CD4-positive, alpha-beta T cell treated with Interleukin-6 at 100 ng/mL for 8 hours (primary cell): Measurements from ENCODE around the gene CDT1.
"Not testable (repeated sequence)": the region's sequence is repeated elsewhere in the genome, so short reads cannot be mapped to it uniquely, and the experiment has no call there.

Experiments
- DNase-seq: peaks from one replicate; pipeline ENCODE4 v3.0.0-alpha.2; 2020; ENCODE audit warnings: mixed read lengths, low spot score

The CDT1 gene

DNA sequence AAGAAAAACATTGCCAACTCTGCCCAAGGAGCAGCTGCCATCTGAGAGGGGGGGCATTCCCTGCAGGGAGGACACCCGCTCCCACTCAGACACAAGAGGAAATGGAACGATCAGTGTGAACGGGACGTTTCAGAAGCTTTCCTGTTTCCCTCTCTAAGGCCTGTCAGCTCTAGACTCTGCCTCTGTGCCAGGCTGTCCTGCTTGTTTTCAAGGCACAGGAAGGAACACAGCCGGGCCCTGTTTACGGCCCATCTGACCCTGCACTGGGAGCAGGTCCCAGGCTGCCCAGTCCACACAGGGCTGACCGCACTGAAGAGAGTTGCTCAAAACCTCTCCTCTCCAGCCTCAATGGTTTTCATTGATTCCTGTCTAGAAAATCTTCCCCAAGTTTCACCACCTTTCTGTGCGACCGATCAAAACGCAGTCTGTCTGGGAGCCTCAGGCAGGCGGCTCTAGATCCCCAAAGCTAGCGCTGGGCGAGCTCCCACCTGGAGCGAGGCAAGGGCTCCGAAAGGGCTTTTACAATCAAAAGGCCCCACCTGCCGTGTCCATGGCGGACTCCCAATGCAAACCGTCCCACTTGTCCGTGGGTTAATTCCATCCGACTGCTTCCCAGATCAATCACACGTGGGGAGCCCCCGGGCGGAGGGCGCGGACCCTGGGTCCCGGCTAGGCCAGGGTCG, 20.1 kb upstream of the CDT1 start:
- DNase-seq: no peak

DNA sequence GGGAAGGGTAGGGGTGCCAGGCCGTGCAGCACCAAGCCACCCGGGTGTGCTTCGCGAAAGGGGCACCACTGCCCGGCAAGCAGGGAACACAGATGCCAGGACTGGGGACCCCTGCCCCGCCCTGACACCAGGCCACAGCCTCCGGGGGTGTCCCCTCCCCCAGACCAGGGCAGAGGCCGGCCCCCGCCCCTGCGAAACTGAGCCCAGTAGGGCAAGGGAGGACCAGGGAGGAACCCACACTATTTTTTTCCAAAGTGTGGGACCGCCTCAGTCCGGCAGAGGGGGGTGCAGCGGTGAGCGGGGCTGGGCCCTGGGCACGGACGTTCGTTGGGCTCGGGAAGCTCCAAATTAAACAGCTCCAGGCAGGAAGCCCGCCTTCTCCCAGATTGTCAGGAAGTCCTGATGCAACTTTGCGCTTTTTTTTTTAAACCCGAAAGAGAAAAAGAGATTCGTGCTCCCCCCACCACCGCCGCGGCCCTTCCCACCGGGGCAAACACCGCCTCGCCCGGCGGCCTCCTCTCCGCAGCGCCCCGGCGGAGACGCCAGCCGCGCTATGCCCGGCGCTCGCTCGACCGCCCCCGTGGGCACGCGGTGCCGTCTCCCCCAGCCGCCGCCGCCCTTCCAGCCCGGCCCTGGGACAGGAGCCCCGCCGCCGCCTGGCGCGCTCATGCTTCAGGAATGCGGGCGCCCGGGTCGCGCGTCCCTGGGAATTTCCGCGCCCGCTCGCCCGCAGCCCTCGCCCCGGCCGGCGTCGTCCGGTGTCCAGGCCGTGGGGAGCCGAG, 19.3 kb upstream of the CDT1 start:
- peak; percentile 40 for DNase-seq

DNA sequence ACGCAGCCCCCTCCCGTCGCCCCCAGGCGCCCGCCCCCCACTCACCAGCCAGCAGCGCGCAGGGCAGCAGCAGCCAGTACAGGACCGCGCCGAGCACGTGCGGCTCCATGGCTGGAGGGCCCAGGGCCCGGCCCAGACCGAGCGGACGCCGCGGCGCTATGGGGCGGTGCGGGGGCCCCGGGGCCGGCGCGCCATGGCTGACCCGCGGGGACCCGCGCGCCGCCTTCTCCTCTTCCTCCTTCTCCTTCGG, 18.8 kb upstream of the CDT1 start:
- no peak for DNase-seq

DNA sequence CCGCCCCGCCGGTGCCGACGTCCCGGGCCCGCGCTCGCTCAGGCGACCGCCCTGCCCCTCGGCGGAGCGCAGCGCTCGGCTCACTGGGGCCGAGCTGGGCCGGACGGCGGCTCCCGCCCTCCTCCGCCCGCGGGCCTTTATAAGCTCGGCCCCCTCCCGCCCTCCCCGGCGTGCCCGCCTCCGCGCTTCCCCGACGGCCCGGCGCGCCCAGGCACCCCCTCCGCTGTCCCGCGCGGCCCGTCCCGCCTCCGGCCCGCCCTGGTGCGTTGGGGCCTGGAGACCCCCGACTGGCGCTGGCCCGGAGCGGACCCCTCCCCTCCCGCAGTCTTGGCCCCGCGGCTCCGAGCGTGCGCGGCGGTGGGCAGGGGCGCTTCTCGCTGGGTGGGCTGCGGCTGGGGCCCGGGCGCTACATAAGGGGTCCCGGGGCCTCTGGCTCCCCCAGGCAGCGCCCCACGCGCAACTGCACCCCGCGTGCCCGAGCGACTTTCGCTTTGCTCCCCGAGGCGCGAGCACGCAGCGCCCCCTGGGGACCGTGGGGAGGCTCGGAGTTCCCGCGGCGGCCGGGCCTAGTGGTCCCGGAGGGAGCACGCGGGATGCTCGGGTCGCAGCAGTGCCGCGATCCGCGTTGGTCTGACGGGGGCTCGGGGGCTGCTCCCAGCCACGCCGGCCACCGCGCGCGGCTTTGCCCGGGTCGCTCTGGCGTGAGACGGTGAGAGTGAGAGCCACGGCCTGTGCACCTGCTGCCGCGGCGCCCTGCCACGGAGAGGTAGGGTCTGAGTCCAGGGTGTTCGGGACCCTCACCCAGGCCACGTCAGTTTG, 18.3 kb upstream of the CDT1 start, which contains the start of gene PIEZO1:
PIEZO1 (minus strand) TSS at position 115 of the 819 bp plus-strand sequence. CDS start 256 bp downstream, outside the sequence.
- peak; percentile 82 for DNase-seq

DNA sequence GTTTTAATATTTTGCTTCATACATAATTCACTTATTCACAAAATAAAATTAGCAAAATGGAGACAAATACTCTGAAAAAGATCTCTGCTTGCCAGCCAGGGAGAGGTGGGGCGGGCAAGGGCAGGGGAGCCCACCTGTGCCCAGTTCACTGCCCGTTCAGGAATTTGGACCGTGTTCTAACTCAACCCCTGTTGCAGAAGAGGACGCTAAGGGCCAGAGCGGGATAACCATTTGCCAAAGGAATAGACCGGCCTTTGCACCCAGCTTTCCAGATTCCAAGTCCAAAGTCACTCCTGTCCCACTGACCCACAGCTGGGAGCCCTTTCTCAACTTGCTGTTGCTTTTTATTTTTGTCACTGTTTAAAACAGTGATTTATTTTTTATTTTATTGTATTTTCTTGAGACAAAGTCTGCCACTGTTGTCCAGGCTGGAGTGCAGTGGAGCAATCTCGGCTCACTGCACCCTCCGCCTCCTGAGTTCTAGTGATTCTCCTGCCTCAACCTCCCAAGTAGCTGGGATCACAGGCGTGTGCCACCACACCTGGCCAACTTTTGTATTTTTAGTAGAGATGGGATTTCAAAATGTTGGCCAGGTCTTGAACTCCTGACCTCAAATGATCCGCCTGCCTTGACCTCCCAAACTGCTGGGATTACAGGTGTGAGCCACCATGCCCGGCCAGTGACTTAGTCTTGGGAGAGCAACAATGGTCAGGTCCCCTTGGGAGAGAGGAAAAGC, 15.8 kb upstream of the CDT1 start:
- DNase-seq: no peak

DNA sequence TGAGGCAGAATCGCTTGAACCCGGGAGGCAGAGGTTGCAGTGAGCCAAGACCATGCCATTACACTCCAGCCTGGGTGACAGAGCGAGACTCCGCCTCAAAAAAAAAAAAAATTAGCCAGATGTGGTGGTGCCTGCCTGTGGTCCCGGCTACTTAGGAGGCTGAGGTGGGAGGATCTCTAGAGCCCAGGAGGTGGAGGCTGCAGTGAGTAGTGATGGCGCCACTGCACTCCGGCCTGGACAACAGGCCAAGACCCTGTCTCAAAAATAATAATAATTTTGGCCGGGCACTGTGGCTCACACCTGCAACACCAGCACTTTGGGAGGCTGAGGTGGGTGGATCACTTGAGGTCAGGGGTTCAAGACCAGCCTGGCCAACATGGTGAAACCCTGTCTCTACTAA, 14.8 kb upstream of the CDT1 start:
- DNase-seq: not testable (repeated sequence)

DNA sequence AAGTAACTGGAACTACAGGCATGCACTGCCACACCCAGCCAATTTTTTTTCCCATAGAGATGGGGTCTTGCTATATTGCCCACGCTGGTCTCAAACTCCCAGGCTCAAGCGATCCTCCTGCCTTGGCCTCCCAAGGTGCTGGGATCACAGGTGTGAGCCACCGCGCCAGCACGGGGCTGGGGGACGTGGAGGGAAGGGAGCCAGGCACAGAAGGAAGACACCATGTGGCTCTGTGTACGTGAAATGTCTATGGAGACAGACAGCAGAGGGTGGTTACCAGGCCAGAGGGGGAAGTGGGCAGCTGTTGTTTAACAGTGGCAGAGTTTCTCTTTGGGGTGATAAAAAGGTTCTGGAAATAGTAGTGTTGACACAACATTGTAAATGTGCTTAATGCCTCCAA, 14.0 kb upstream of the CDT1 start:
- DNase-seq: no peak

DNA sequence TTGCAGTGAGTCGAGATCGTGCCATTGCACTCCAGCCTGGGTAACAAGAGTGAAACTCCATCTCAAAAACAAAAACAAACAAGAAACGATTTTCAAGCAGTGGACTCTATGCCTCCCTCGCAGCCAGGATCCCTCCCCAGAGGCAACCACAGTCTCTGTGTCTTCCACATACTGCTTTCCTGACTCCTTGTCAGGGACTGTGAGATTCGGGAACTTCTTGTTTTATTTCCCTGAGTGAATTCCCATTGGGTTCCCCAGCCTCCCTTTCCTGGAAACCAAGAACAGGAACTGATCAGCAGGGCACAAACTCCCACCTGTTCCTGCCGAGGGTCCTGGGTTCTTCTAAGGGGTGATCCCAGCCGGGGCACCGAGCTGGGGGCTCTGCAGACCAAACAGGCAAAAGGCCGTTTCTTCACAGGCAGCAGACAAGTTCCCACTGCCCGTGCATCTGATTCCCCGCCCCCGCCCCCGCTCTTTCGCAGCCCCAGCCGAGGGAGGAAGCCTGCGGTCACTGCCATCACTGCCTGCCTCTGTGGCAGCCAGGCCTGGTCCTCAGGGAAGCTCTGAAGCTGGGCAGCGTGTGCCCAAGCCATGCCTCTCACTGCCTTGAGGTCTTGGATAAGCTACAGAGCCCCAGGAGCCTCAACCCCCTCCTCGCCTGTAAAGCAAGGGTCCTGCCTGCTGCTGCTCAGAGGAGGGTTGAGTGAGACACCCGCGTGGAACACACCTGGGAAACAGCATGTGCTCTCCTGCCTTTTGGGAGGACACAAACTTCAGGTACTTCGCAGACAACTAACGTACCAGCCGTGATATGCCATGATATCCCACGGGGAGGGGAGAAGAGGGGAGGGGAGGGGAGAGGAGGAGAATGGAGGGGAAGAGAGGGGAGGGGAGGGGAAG, 13.0 kb upstream of the CDT1 start:
- DNase-seq: peak; percentile 72

DNA sequence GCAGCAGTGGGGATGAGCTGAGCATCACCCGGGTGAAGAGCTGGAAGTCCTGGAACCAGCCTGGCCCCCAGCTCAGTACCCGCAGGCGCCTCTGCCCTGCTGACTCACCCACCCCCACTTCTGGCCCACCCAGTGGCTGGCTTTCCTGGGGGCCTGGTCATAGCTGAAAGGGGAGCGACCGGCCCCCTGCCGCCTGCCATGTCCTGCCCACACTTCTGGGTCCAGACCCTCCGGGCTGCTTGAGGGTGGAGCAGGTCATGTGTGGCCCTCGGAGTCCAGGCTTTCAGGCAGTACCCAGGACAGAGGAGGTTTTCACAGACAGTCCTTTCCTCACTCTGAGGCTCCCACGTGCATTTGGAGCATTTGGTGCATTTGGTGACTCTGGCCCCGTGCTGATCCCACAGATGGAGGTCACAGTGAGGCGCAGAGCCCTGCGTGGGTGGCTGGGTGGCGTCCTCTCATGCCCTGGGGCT, 11.5 kb upstream of the CDT1 start:
- no peak for DNase-seq

DNA sequence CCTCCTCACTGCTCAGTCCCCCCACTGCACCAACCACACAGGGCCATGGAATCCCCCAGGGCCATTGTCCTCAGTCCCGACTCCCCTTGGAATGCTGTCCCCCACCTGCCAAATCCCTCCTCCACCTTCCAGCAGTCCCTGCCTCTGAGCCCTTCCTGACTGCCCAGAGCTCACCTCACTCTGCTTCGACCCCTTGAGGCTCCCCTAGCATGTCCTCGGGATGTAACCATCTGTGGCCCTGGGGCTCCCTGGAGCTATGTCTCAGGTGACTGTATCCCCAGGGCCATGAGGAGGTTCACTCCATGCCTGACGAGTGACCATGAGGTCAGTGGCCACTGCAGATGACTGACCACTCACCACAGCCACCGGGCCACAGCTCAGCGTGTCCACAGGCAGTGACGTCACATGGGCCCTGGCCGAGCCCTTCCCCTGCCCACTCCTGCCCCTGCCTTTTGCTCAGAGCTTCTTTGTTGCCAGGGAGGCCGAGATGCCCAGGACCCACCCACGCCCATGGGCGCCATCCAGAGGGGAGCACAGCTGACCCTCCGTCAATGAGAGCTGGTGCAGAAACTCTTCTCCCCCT, 10.8 kb upstream of the CDT1 start:
- no peak for DNase-seq

DNA sequence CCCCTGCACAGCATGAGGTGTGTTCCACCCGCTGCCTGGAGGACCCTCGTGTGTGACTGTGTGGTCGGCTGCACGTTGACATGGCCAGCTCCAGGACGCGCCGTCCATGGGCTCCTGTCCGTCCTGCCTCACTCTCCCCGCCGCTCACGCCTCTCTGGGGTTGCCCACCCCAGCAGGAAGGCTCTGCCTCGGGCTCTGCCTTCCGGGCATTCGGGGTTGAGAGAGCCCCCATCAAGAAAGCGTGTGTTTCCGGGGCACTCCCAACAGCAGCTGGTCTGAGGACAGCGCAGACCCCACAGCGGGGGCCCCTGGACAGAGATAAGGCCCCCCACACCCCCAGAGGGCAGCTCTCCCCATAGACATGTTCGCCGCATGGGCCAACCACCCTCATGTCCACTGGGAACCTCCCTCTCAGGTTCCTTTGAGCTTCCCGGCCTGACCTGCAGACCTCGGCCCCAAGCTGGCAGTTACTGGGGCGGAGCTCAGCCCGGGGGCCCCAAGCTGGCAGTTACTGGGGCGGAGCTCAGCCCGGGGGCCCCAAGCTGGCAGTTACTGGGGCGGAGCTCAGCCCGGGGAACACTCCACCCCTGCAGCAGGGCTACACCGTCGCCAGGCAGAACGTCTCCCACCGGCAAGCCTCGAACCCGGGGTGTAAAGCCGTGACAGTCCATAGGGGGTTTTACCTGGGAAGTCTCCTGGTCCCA, 10.2 kb upstream of the CDT1 start:
- no peak for DNase-seq

DNA sequence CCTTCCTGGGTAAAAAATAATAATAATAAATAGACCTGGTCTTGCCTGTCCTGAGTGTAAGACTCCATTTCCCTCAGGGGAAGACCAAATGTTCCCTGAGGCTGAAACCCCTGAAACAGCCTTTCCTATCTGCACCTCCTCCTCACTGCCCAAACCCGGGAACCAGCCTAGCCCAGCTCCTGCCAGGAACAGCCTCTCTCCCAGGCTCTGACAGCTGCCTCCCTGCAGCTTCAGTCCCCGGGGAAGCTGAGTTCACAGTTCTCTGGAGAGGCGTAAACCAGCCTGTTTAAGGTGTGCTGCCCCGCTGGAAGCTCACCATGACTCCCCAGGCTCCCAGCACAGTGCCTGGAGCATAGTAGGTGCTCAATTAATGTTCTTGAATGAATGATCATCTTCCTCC, 7.3 kb upstream of the CDT1 start:
- DNase-seq: no peak

DNA sequence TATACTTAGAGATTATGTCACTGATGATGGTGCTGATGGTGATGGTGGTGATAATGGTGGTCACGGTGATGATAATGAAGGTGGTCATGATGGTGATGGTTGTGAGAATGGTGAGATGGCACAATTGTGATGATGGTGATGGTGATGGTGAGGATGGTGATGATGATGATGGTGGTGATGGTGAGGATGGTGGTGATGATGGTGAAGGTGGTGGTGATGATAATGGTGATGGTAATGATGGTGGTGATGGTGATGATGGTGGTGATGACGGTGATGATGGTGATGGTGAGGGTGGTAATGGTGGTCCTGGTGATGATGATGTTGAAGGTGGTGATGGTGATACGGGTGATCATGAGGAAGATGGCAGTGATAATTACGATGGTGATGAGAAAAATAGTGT, 5.5 kb upstream of the CDT1 start:
- no peak for DNase-seq

DNA sequence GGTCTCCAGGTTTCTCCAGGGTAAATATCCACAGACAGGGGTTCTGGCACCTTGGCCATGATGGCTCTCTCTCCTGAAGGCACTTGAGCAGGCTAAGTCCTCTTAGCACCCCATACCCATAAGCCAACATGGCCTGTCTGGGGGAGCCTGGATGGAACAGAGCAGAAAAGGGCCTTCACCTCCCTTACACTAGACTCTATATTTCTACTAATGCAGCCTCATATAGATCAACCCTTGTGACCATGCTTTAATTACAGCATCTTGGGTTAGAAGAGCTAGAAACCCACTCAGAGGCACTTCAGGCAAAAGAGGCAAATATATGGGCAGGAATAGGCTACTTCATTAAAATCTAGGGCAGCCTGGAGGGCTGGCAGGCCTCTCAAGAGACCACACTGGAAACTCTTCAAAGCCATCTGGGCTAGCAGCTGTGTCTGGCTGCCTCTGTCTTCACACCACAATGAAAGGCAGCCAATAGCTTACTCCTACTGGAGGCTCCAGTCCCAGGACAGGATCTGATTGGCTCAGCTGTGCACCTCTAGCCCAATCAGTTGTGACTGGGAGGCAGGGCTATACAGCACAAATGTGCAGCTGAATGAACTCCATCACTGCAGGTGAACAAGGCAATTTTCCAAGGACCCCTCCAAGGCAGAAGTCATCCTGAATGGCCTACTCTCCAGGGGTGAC, 4.7 kb upstream of the CDT1 start:
- DNase-seq: no peak

DNA sequence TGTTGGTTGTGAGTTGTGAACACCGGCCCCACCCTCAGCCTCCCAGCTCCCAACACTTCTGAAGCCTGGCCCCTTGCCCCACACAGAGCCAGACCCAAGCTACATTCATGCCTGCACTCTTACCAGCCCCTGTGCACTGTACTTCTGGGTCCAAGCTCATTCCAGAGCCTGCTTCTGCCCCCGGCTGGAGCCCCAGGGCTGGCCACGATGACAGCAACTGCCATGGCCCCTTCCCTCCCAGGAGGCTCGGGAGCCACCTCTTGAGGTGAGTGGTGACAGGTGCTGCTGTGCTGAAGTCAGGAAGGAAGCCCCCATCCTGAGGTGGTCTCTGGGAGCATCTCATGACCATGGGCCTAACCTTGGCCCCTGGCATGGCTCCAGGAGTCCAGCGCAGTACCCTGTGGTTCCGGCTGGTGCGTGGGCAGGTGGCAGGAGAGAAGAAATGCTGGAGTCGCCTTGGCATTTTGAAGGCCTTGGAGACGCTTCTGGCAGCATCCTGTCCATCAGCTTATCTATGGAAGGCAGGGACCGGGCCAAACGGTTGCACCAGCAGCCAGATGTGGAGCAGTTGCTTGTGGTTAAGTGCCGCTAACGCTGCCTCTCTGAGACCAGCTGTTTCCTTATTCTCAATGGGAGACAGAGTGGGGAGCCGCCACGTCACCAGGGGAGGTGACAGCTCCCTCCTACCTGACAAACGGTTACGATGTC, 3.9 kb upstream of the CDT1 start:
- DNase-seq: no peak

DNA sequence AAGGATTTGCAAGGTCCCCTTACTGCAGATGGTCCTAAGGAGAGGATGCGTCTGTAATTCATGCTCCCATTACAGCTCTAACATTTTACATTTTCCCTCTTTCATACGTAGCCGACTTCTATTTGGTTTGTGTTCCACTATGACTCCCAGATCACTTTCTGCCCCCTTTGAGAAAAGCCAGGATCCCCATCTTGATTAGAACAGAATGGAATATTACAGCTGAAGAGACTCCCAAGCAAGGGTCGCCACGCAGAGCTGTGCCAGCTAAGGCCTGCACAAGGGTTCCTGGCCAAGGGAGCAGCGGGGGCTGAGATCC, 3.4 kb upstream of the CDT1 start:
- DNase-seq: no peak

DNA sequence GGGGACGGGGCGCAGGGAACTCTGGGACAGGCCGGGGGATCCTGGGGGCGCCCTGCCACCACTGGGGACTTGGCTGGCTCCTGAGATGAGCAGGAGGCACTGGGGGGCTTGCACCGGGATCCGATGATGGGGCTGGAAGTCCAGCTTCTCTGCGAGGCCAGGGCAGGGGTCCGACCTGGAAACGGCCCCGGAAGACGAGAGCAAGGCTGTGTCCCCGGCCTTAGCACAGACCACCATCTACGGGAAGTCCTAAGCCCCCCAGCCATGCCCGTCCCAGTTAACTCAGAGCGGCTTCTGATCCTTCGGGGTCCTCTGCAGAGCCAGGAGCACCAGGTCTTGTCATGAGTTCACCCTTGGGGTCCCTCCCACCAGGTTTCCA, 573 bp downstream of the CDT1 start:
- no peak for DNase-seq

DNA sequence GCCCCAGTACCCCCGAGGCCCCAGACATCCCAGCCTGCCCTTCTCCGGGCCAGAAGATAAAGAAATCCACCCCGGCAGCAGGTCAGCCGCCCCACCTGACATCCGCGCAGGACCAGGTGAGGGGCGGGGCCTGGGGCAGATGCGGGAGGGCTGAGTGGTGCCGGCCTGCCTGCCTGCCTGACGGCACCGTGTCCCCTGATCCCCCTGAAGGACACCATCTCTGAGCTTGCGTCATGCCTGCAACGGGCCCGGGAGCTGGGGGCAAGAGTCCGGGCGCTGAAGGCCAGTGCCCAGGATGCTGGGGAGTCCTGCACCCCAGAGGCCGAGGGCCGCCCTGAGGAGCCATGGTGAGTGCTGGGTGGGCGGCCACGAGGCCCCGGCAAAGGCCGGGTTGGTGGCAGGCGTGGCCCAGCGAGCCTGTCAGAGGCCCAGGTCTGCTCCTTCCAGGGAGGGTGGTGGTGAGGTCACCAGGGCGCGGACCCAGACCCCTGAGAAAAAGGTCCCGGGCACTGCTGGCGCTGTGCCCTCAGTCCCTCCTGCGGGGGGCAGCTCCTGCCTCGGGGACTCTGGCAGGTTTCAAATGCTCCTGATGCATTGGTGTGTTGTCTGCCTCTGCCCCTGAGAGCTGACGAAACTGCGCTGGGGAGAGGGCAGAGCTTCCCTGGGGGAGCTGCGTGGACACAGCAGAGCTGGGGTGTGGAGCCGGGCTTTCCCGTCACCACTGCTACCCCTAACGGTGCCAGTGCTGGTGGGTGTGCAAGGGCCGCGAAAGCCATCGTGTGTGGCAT, 1.2 kb downstream of the CDT1 start:
- no peak for DNase-seq
